ENCODE data around the gene OR5A2. TPM values are rescaled to one million over a fixed set of nuclear protein-coding genes. Genes with fewer than 3 reads are reported as not detected.

Gene OR5A2
- total RNA-seq, 3 donors from 2014 or later (not counting 1 experiment from before 2014, with no cell fraction given) = not detected

Other genes starting within 250 kb of the OR5A2 start
- gene MPEG1, start 213.5 kb downstream of the OR5A2 start, total RNA-seq = 10 to 100 TPM; 11.1 to 20.0 (median 19.6) TPM
- not detected for gene OR5AN1, start 67.5 kb downstream of the OR5A2 start, total RNA-seq
- not detected for gene OR5A1, start 10.1 kb upstream of the OR5A2 start, total RNA-seq
- gene OR4D6, start 30.5 kb upstream of the OR5A2 start, total RNA-seq = not detected
- not detected for gene OR4D10, start 46.9 kb upstream of the OR5A2 start, total RNA-seq
- not detected for gene OR4D11, start 77.2 kb upstream of the OR5A2 start, total RNA-seq
- gene OR4D9, start 85.1 kb upstream of the OR5A2 start, total RNA-seq = not detected
- gene OSBP, start 189.4 kb upstream of the OR5A2 start, total RNA-seq = 10 to 100 TPM; 40.5 to 58.5 (median 51.3) TPM
- 10 to 100 TPM; 56.8 to 69.4 (median 58.1) TPM for gene PATL1, start 242.6 kb upstream of the OR5A2 start, total RNA-seq